B cell (primary cell): ENCODE results near the gene SIT1. TPM values are rescaled to one million over a fixed set of nuclear protein-coding genes. Genes with fewer than 3 reads are reported as not detected.

Source experiments
- ATAC-seq: fragments of 200-7000 bp; cut with Tn5 transposase; one replicate; pipeline ENCODE4 v1.10.0; 2021; ENCODE audit warnings: low read depth, mild to moderate bottlenecking, moderate number of reproducible peaks, moderate library complexity
- CTCF ChIA-PET: fragments of 350-600 bp; sonication (Branson Sonifier 250); formaldehyde crosslinking; loops from one replicate; lab custom pipeline; 2021; ENCODE audit warnings: antibody characterized with exemption, inconsistent platforms; lab: Charles Lee
- POLR2A ChIA-PET: fragments of 350-600 bp; sonication (Branson Sonifier 250); formaldehyde crosslinking; loops from one replicate; lab custom pipeline; 2021; ENCODE audit warnings: antibody characterized with exemption; lab: Charles Lee
- DNase-seq: peaks from one replicate; pipeline ENCODE4 v3.0.0; 2013
- H2AFZ ChIP-seq: 2 replicates; pipeline ENCODE4 v1.6.1; 2012; ENCODE audit warnings: mild to moderate bottlenecking, low read depth, low read length; ENCODE audit not compliant: insufficient read depth, poor library complexity, severe bottlenecking
- H3K27ac ChIP-seq, 2 donors: 1 replicate in 1 of 2; 2 replicates in 1 of 2; pipeline ENCODE4 v1.5.1; 2012 to 2013; ENCODE audit warnings: low read length in 2 of 2, mild to moderate bottlenecking in 2 of 2, moderate library complexity in 1 of 2
- H3K27me3 ChIP-seq, 4 experiments: fragments of 200-600 bp in 1 of 4; sonication (generic) in 1 of 4; replicated peaks in 1 of 4; 1 replicate in 2 of 4; 2 replicates in 2 of 4; pipeline versions ENCODE4 v1.6.1 to v1.7.0; 2013 to 2016; ENCODE audit warnings: low read length in 3 of 4, mild to moderate bottlenecking in 2 of 4, mixed read lengths in 1 of 4, moderate library complexity in 1 of 4; ENCODE audit not compliant: insufficient read depth in 4 of 4, control insufficient read depth in 3 of 4; ENCODE audit errors: control extremely low read depth in 1 of 4
- H3K36me3 ChIP-seq, 2 experiments: replicated peaks in 1 of 2; 1 replicate in 1 of 2; 2 replicates in 1 of 2; pipeline versions ENCODE4 v1.6.1 to v1.7.1; 2013; ENCODE audit warnings: low read length in 1 of 2; ENCODE audit not compliant: insufficient read depth in 2 of 2, control insufficient read depth in 1 of 2; ENCODE audit errors: control extremely low read depth in 1 of 2, extremely low read depth in 1 of 2
- H3K4me1 ChIP-seq, 2 donors: fragments of 200-600 bp in 1 of 2; sonication (generic) in 1 of 2; 1 replicate in 1 of 2; 2 replicates in 1 of 2; pipeline versions ENCODE4 v1.5.1 to v1.6.1; 2013 to 2017; ENCODE audit warnings: low read length in 2 of 2; ENCODE audit not compliant: control insufficient read depth in 2 of 2, insufficient read depth in 2 of 2
- H3K4me2 ChIP-seq: replicated peaks from 2 replicates; pipeline ENCODE3; 2012; ENCODE audit warnings: mild to moderate bottlenecking, low read depth, low read length; ENCODE audit not compliant: poor library complexity, severe bottlenecking
- H3K4me3 ChIP-seq, 5 experiments: fragments of 200-600 bp in 1 of 5; sonication (generic) in 1 of 5; 1 replicate in 3 of 5; 2 replicates in 2 of 5; pipeline versions ENCODE4 v1.5.1 to v1.7.0; 2011 to 2016; ENCODE audit warnings: low read length in 4 of 5, mild to moderate bottlenecking in 4 of 5, low read depth in 2 of 5, control low read depth in 1 of 5, moderate library complexity in 1 of 5; ENCODE audit not compliant: insufficient read depth in 1 of 5; ENCODE audit errors: control extremely low read depth in 1 of 5, extremely low read depth in 1 of 5
- H3K79me2 ChIP-seq: fragments of 200-600 bp; sonication (generic); one replicate; pipeline ENCODE4 v1.6.0; 2016; ENCODE audit warnings: low read length; ENCODE audit not compliant: control insufficient read depth, insufficient read depth
- H3K9ac ChIP-seq: fragments of 200-600 bp; sonication (generic); 2 replicates; pipeline ENCODE4 v1.6.1; 2017; ENCODE audit warnings: mild to moderate bottlenecking, low read length, moderate library complexity
- H3K9me3 ChIP-seq, 3 donors: one replicate each; pipeline versions ENCODE4 v1.6.1 to v1.7.1; 2013; ENCODE audit warnings: low read length in 2 of 3; ENCODE audit not compliant: control insufficient read depth in 2 of 3, insufficient read depth in 1 of 3; ENCODE audit errors: control extremely low read depth in 1 of 3
- H4K20me1 ChIP-seq: 2 replicates; pipeline ENCODE4 v1.6.0; 2012; ENCODE audit warnings: mild to moderate bottlenecking, low read length; ENCODE audit not compliant: insufficient read depth, control insufficient read depth, poor library complexity, severe bottlenecking
- H3K27ac Mint-ChIP-seq: one replicate; pipeline ENCODE4 v1.8.0; 2021; ENCODE audit warnings: mixed read lengths
- H3K27me3 Mint-ChIP-seq: one replicate; pipeline ENCODE4 v1.8.0; 2021; ENCODE audit warnings: mixed read lengths
- H3K4me1 Mint-ChIP-seq: one replicate; pipeline ENCODE4 v1.8.0; 2021; ENCODE audit warnings: mixed read lengths
- H3K4me3 Mint-ChIP-seq: one replicate; pipeline ENCODE4 v1.8.0; 2021; ENCODE audit warnings: mixed read lengths
- H3K9me3 Mint-ChIP-seq: one replicate; pipeline ENCODE4 v1.8.0; 2022; ENCODE audit warnings: mixed read lengths; ENCODE audit not compliant: insufficient read depth
- EZH2 ChIP-seq: IDR thresholded peaks from 2 replicates; pipeline ENCODE4 v1.6.1; 2012; ENCODE audit warnings: borderline replicate concordance, low read depth, mild to moderate bottlenecking, moderate library complexity, low read length; ENCODE audit not compliant: insufficient read depth, poor library complexity, severe bottlenecking
- WGBS: methylation state at CpG from one replicate; pipeline ENCODE4 v1.1.5; 2013; ENCODE audit warnings: missing lambda C conversion rate; ENCODE audit not compliant: insufficient coverage; 5-methylcytosine and 5-hydroxymethylcytosine counted together
- intact Hi-C: fragments of 100-400 bp; cut with micrococcal nuclease; formaldehyde crosslinking; loops from one replicate; pipeline ENCODE4 v1.10.0; 2022
- polyA plus RNA-seq: library from polyadenylated mRNA; depleted of rRNA; stranded (reverse); fragments of >200 nt; gene quantifications from 2 replicates; pipeline ENCODE4 v1.2.3, GENCODE V29; 2012
- total RNA-seq, 2 donors: library from RNA; stranded (reverse); fragments of 120-200 nt in 1 of 2; gene quantifications; 1 replicate in 1 of 2; 2 replicates in 1 of 2; pipeline versions ENCODE4 v1.2.3 to v1.2.4, GENCODE V29; 2013 to 2022
- TF ChIP-seq, protein P1 (sequence below): fragments of 200-600 bp; IDR thresholded peaks from one replicate; pipeline ENCODE4 v1.8.0; 2022; ENCODE audit warnings: antibody characterized with exemption, mild to moderate bottlenecking

SIT1 gene
- total and polyA plus RNA-seq, 2 donors (not counting 1 experiment from before 2014, with no cell fraction given) = 37.1 to 38.5 TPM

DNA sequence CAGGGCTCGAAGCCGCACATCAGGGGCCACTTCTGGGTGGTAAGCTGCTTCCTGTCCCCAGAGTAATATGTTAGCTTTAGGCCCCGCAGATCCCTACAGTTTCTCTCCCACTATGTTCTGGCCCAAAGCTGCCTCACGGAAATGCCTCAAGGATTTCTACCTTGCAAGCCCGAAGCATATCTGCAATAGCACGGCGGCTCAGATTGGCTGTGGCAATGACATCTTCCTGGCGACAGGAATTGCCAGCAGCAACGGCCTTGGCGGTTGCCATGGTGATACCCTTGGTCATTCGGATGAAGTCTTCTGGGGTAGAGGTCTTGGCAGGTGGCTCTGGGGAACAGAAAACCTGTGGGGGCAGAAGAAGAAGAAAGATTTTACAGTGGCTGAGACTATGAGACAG, 49.3 kb upstream of the SIT1 start:
- Mint-ChIP-seq H3K4me3 (no peak overlapping the region), H3K9me3 (no peaks in the 10 kb centered on the region), H3K27ac (no peak overlapping the region), H3K27me3 (no peaks in the 10 kb centered on the region), H3K4me1 (peaks cover 8% of the 10 kb centered on the region)
- no peak overlapping the region for H3K4me3 ChIP-seq
- intact Hi-C loops = no loop called here
- 100% methylated on average over 11 of the region's 11 CpGs for WGBS
- no peak overlapping the region for H3K9ac ChIP-seq
- H4K20me1 ChIP-seq = peaks cover 8% of the 10 kb centered on the region
- H3K4me2 ChIP-seq = no peak overlapping the region
- CTCF ChIA-PET = interaction anchor here (7.9 to 8.8 kb wide), 2 partner anchors 29 to 39 kb away, joined by 115 to 140 read pairs; partner anchors contain the start of genes ARHGEF39, CCDC107, CREB3 and RMRP
- H3K27me3 ChIP-seq = no peaks in the 10 kb centered on the region
- TF ChIP-seq EZH2 = no peak
- TF ChIP-seq, protein P1, sequence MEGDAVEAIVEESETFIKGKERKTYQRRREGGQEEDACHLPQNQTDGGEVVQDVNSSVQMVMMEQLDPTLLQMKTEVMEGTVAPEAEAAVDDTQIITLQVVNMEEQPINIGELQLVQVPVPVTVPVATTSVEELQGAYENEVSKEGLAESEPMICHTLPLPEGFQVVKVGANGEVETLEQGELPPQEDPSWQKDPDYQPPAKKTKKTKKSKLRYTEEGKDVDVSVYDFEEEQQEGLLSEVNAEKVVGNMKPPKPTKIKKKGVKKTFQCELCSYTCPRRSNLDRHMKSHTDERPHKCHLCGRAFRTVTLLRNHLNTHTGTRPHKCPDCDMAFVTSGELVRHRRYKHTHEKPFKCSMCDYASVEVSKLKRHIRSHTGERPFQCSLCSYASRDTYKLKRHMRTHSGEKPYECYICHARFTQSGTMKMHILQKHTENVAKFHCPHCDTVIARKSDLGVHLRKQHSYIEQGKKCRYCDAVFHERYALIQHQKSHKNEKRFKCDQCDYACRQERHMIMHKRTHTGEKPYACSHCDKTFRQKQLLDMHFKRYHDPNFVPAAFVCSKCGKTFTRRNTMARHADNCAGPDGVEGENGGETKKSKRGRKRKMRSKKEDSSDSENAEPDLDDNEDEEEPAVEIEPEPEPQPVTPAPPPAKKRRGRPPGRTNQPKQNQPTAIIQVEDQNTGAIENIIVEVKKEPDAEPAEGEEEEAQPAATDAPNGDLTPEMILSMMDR = no peak
- no peaks in the 10 kb centered on the region for H3K79me2 ChIP-seq
- H3K36me3 ChIP-seq = peaks cover 4 to 90% of the 10 kb centered on the region in 2 experiments
- H3K4me1 ChIP-seq = peaks cover 0 to 7% of the 10 kb centered on the region in 2 donors
- no peak overlapping the region for H3K27ac ChIP-seq
- POLR2A ChIA-PET = no interaction called here
- DNase-seq (no peak), ATAC-seq (no peak)
- no peaks in the 10 kb centered on the region for H3K9me3 ChIP-seq
- no peak overlapping the region for H2AFZ ChIP-seq

- no peak overlapping the region for H3K27ac Mint-ChIP-seq
- H2AFZ ChIP-seq = no peak overlapping the region
- H3K4me3 ChIP-seq = no peak overlapping the region
- 98% methylated on average over 5 of the region's 5 CpGs for WGBS
- CTCF ChIA-PET = interaction anchor here (0.7 to 10.0 kb wide), 10 partner anchors 13 to 184 kb away, joined by 3 to 195 read pairs (median 50); partner anchors contain the start of genes ARHGEF39, CCDC107, CREB3 and RMRP
- no peaks in the 10 kb centered on the region for H3K79me2 ChIP-seq
- DNase-seq (no peak), ATAC-seq (no peak)
- H3K4me1 Mint-ChIP-seq = peaks cover 8% of the 10 kb centered on the region
- no peaks in the 10 kb centered on the region for H3K27me3 ChIP-seq
- peaks cover 7% of the 10 kb centered on the region for H4K20me1 ChIP-seq
- no peak overlapping the region for H3K4me2 ChIP-seq
- H3K9me3 Mint-ChIP-seq = no peaks in the 10 kb centered on the region
- H3K9me3 ChIP-seq = no peaks in the 10 kb centered on the region
- POLR2A ChIA-PET = interaction anchor here (1.0 kb wide), 1 partner anchor 40 kb away, joined by 4 read pairs; the partner anchor contains the start of genes CCDC107 and RMRP
- no peaks in the 10 kb centered on the region for H3K27me3 Mint-ChIP-seq
- no peak overlapping the region for H3K9ac ChIP-seq
- H3K4me1 ChIP-seq = peaks cover 0 to 7% of the 10 kb centered on the region in 2 donors
- peaks cover 1 to 72% of the 10 kb centered on the region in 2 experiments for H3K36me3 ChIP-seq
- H3K27ac ChIP-seq = no peak overlapping the region
- TF ChIP-seq EZH2 = no peak
- TF ChIP-seq, protein P1 = no peak
- no peak overlapping the region for H3K4me3 Mint-ChIP-seq
- intact Hi-C loops = no loop called here
Observed at GRCh38 chr9:35698231-35698630, 47.5 kb upstream of the SIT1 start.
